HG03575 (cell line): ENCODE results near the gene ESRP2.

Experiments used
- ATAC-seq: cut with Tn5 transposase; IDR thresholded peaks from one replicate; pipeline ENCODE4 v1.9.1; 2021; ENCODE audit not compliant: unreplicated experiment, insufficient number of reproducible peaks, low FRiP score; ENCODE audit errors: extremely low read depth

The ESRP2 gene

GRCh38 chr16:68264128-68265077 is 28.5 kb upstream of the ESRP2 start, which contains the start of gene SLC7A6:
TSS of gene SLC7A6 (plus strand) at chr16:68264526. CDS start at chr16:68274727, 10,201 bp downstream.
- ATAC-seq: peak; percentile 35

- ATAC-seq: peak; percentile 11
Measured at GRCh38 chr16:68263559-68264127, 27.7 kb upstream of the ESRP2 start.

- no peak for ATAC-seq
Measured at GRCh38 chr16:68259007-68259825, 23.3 kb upstream of the ESRP2 start.

GRCh38 chr16:68257906-68258800 is 22.2 kb upstream of the ESRP2 start:
- no peak for ATAC-seq

- no peak for ATAC-seq
Measured at GRCh38 chr16:68257251-68257905, 21.5 kb upstream of the ESRP2 start.

- ATAC-seq: no peak
Measured at GRCh38 chr16:68255712-68256111, 19.8 kb upstream of the ESRP2 start.

GRCh38 chr16:68253721-68254120 is 17.8 kb upstream of the ESRP2 start:
- no peak for ATAC-seq

- no peak for ATAC-seq
Measured at GRCh38 chr16:68252383-68252782, 16.5 kb upstream of the ESRP2 start.

GRCh38 chr16:68251832-68252231 is 15.9 kb upstream of the ESRP2 start:
- ATAC-seq: no peak

- ATAC-seq: no peak
Measured at GRCh38 chr16:68250951-68251350, 15.0 kb upstream of the ESRP2 start.

GRCh38 chr16:68249371-68249770 is 13.4 kb upstream of the ESRP2 start:
- ATAC-seq: no peak

- no peak for ATAC-seq
Measured at GRCh38 chr16:68247932-68248331, 12.0 kb upstream of the ESRP2 start.

GRCh38 chr16:68247400-68247799 is 11.5 kb upstream of the ESRP2 start:
- ATAC-seq: no peak

GRCh38 chr16:68246666-68247065 is 10.7 kb upstream of the ESRP2 start:
- no peak for ATAC-seq

- no peak for ATAC-seq
Measured at GRCh38 chr16:68246121-68246520, 10.2 kb upstream of the ESRP2 start.

- ATAC-seq: no peak
Measured at GRCh38 chr16:68244903-68245853, 9.3 kb upstream of the ESRP2 start, which contains the start of gene PLA2G15. TSS of gene PLA2G15 (plus strand) at chr16:68245373. CDS start at chr16:68245427, 54 bp downstream.

- no peak for ATAC-seq
Measured at GRCh38 chr16:68244481-68244902, 8.6 kb upstream of the ESRP2 start.
